ENCODE data around the gene CAPN14.

The CAPN14 gene, protein sequence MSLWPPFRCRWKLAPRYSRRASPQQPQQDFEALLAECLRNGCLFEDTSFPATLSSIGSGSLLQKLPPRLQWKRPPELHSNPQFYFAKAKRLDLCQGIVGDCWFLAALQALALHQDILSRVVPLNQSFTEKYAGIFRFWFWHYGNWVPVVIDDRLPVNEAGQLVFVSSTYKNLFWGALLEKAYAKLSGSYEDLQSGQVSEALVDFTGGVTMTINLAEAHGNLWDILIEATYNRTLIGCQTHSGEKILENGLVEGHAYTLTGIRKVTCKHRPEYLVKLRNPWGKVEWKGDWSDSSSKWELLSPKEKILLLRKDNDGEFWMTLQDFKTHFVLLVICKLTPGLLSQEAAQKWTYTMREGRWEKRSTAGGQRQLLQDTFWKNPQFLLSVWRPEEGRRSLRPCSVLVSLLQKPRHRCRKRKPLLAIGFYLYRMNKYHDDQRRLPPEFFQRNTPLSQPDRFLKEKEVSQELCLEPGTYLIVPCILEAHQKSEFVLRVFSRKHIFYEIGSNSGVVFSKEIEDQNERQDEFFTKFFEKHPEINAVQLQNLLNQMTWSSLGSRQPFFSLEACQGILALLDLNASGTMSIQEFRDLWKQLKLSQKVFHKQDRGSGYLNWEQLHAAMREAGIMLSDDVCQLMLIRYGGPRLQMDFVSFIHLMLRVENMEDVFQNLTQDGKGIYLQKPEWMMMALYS

GRCh38 chr2:31217465-31218200, at the start of gene CAPN14:
TSS of gene CAPN14 (minus strand) at chr2:31217515. CDS start at chr2:31205447, 12,068 bp downstream.
- DNase-seq = no peak

- DNase-seq = no peak
These were observed 49.5 kb upstream of the CAPN14 start for GRCh38 chr2:31266804-31267203.

DNA sequence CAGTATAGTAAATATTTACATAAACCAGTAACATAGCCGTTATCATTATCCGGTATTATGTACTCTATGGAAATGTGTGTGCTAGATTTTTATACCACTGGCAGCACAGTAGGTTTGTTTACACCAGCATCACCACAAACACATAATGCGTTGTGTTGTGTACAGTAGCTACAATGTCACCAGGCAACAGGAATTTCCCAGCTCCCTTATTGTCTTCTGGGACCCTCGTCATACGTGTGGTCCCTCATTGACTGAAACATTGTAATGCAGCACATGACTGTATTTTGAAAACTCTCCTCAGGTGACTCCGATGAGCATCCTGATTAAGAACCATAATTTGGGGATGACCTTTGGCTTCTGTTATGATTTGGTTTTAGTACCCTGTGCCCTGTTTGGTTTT, 47.9 kb upstream of the CAPN14 start:
- DNase-seq = no peak

GRCh38 chr2:31263636-31264190, 46.4 kb upstream of the CAPN14 start:
- DNase-seq = no peak

- no peak for DNase-seq
These were observed 43.6 kb upstream of the CAPN14 start for GRCh38 chr2:31260870-31261269.

GRCh38 chr2:31259075-31259474, 41.8 kb upstream of the CAPN14 start:
- no peak for DNase-seq

GRCh38 chr2:31258351-31258750, 41.0 kb upstream of the CAPN14 start:
- DNase-seq = no peak

DNA sequence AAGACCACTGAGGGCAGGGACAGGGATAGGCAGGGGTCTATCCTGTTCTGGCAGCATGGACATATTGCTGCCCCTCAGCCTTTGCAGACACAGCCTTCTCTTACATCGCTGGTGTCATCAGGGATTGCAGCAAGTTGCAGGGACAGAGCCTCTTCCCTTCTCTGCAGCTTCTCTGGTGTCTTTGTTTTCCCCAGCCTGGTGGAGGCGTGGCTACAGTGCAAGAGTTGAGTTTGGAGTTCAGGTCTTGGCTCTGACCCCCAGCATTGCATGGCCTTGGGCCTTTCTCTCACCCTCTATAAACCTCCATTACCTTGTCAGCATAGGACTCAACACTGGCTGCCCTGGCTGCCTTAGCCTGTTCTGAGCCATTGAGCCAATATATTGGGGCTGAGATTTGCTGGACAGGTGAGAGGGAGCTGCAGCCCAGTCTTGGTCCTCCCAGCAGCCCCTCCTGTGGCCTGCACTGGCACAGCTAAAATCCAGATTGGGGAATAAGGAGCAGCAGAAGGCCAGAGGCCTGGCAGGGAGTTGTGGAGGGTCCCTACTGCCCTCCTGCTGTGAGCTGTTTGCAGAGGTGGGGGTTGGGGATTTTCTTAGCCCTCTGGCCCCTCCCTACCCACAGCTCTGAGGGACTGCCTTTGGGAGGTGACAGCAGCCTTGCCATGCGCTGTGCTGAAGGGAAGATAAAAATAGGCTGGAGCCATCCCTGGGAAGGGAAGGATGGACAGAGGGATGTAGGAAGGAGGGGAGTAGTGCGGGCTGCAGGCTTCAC, 39.5 kb upstream of the CAPN14 start:
- no peak for DNase-seq

DNA sequence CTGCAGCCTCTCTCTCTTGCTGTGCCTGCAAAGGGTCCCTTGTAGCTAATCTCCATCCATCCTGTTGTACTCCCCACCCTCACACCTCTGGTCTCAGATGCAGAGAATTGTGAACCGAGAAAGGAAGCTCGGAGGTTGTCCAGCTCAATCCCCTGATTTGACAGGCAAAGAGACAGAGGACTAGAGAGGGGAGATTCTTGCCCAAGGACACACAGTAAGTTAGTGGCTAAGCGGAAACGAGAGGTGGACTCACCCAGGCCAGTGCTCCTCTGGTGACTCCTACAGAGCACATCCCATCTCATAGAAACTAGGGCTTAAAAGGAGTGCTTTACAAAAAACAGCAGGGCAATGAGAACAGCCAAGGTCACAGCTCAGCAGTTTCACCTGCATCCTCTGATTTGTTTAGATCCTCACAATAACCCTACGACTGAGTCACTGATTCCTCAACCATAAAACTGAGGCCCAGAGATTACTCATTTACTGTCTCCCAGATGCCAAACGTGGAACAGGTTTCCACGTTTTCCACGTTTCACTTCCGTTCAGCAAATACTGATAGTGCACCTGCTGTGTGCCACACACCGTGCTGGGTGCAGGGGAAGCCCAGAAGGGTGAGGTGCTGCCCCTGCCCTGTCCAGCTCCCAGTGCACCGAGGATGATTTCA, 38.7 kb upstream of the CAPN14 start:
- peak; percentile 15 for DNase-seq

DNA sequence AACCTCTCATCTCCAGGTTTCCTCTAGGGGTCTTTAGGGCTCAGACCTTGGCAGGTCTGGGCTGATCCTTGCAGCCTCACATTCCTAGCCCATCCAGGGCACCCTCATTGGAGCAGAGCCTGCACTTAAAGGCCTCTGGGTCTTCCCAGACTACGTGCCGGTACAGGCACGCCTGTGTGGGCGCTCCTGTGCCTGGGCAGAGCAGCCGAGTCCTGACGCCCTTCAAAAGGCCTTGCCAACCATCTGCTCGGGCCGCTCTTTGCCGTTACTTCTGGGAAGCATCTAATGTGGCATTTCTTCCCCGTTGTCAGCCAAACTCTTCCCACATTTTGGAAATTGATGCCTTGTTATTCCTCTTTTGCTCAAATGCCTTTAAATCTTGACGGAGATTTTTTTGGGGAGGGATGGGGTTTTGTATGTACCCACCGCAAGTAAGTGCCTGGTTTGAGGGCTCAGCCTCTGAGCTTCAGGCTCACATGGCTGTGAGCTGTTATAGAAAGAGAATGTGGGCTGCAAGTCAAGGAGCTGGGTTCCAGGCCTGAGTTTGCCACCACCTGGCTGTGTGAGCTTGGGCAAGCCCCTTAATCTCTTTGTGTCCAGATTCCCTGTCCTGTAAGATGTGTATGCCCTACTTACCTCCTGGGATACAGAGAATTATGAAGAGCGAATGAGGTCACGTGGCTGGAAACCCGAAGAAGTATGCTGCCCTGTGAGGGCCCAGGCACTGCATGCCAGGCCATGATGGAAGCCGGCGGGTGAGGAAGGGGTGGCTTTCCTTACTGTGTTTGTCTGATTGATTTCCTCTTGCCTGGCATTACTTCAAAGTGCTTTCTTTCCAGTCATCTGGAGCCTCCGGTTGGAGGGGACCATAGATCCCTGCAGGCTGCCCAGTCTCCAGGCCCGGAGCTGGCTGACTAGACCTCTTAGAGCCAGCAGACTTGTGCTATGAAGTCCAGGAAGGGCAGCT, 37.2 kb upstream of the CAPN14 start:
- DNase-seq = no peak

GRCh38 chr2:31253356-31254131, 36.2 kb upstream of the CAPN14 start:
- DNase-seq = no peak

- DNase-seq = no peak
These were observed 34.5 kb upstream of the CAPN14 start for GRCh38 chr2:31251851-31252250.

GRCh38 chr2:31251018-31251417, 33.7 kb upstream of the CAPN14 start:
- no peak for DNase-seq

- no peak for DNase-seq
These were observed 31.8 kb upstream of the CAPN14 start for GRCh38 chr2:31249009-31249690.

DNA sequence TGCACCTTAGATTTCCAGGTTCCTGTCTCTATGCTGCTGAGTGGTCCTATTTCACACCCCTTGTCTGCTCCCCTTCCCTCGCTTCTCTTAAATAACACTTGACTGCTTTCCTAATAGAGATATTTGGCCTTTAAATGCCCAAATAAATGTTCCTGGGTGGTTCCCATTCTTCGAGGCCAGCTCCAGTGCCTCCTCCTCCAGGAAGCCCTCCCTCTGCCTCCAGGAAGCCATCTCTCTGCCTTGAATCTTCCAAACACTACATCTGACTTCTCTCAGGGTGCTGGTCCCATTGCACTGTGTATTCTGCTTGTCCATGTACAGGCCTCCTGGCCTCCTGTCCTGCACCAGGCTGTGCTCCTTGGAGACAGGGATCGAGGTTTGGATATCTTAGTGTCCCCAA, 30.8 kb upstream of the CAPN14 start:
- DNase-seq = no peak

DNA sequence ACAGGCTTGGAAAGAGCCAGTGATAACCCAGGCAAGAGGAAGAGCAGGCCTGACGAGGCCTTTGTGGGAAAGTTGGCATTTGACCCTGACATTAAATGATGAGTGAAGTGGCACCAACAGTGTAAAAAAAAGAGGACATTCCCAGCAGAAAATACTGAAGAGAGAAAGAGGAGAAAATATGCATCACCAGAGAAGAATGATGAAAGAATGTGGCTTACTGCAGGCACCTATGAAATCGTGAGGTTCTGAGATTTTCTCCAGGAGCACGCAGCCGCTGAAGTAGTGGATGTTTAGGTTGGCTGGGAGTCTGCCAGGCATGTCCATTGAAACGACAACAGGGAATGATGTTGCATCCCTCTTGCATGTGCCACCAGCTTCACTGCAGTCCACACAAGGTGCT, 30.4 kb upstream of the CAPN14 start:
- peak; percentile 64 for DNase-seq

- peak; percentile 54 for DNase-seq
These were observed 29.0 kb upstream of the CAPN14 start for GRCh38 chr2:31246184-31246852.

GRCh38 chr2:31244101-31244500, 26.8 kb upstream of the CAPN14 start:
- DNase-seq = no peak

DNA sequence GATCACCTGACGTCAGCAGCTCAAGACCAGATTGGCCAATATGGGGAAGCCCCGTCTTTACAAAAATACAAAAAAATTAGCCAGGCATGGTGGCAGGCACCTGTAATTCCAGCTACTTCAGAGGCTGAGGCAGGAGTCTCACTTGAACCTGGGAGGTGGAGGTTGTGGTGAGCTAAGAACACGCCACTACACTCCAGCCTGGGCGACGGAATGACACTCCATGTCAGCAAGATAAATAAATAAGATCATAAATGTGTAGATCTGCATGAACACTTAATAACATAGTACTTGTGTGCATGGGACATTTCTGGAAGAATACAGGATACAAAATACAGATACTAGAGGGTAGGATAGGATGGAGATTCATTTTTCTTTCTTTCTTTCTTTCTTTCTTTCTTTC, 25.7 kb upstream of the CAPN14 start:
- no peak for DNase-seq

Measured in EL (cell line).